ENCODE measurements around the gene SLC35A2. TPM values are rescaled to one million over a fixed set of nuclear protein-coding genes. Genes with fewer than 3 reads are reported as not detected.

Gene SLC35A2
- total RNA-seq, 2 donors from 2014 or later = 12.5 to 20.1 TPM

DNA sequence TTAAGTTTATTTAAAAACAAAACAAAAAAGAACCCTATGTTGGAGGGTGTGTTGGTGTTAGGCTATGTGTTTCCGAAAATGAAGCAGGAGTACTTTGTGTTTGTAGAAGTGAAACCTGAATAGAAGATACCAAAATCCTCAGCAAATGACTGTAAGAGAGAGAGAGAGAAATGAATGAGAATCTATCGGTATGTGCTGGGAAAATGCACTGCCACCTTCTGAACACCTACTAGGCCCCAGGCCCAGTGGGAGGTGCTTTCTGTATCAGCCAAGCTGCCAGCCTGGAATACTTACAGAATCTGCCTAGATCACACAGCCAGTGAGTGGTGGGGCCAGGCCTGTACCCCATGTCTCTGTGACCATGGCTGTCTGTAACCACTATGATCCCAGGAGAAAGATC, 22.3 kb upstream of the SLC35A2 start:
- Histone ChIP-seq H3K36me3 (replicated peaks in 1 of 2; ENCODE audit: insufficient read depth in 1 of 2, low read depth in 2 of 2) (peaks cover 0 to 4% of the 10 kb centered on the region in 2 donors), H3K4me1 (no peaks in the 10 kb centered on the region), H3K4me3 (no peak overlapping the region), H3K9me3 (no peaks in the 10 kb centered on the region), H3K27ac (no peak overlapping the region), H3K27me3 (no peaks in the 10 kb centered on the region)
- DNase-seq (no peak), ATAC-seq (no peak)
- 82 to 83% methylated on average over 2 of the region's 2 CpGs for WGBS, 2 donors
- no peak for TF ChIP-seq POLR2A (IDR thresholded peaks at IDR 0.05)
- TF ChIP-seq, protein P1, sequence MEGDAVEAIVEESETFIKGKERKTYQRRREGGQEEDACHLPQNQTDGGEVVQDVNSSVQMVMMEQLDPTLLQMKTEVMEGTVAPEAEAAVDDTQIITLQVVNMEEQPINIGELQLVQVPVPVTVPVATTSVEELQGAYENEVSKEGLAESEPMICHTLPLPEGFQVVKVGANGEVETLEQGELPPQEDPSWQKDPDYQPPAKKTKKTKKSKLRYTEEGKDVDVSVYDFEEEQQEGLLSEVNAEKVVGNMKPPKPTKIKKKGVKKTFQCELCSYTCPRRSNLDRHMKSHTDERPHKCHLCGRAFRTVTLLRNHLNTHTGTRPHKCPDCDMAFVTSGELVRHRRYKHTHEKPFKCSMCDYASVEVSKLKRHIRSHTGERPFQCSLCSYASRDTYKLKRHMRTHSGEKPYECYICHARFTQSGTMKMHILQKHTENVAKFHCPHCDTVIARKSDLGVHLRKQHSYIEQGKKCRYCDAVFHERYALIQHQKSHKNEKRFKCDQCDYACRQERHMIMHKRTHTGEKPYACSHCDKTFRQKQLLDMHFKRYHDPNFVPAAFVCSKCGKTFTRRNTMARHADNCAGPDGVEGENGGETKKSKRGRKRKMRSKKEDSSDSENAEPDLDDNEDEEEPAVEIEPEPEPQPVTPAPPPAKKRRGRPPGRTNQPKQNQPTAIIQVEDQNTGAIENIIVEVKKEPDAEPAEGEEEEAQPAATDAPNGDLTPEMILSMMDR (IDR thresholded peaks at IDR 0.05) = no peak
- intact Hi-C loops (cut with DNase I) = no loop called here

DNA sequence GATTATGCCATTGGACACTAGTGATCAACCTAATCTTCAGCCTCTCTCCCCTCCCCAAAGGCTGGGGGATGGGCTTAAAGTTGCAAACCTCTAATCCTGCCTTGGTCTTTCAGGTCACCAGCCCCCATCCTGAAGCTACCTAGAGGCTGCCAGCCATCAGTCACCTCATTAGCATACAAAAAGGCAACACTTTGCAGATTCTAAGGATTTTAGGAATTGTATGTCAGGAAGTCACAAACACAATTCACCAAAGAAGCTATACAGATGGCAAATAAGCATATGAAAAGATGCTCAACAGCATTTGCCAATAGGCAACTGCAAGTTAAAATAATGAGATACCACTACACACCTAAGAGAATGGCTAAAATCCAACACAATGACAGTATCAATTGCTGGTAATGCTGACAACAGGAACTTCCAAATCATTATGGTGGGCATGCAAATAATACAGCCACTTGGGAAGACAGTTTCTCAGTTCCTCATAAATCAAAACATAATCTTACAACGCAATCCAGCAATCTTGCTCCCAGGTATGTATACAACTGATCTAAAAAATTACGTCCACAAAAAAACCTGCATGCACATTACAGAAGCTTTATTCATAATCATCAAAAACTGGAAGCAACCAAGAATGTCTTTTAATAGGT, 16.4 kb upstream of the SLC35A2 start:
- H3K36me3 ChIP-seq (replicated peaks in 1 of 2; ENCODE audit: insufficient read depth in 1 of 2, low read depth in 2 of 2) = peaks cover 0 to 8% of the 10 kb centered on the region in 2 donors
- intact Hi-C loops (cut with DNase I) = no loop called here
- H3K9me3 ChIP-seq = no peaks in the 10 kb centered on the region
- WGBS, 2 donors = 71 to 72% methylated on average over 2 of the region's 2 CpGs
- H3K4me3 ChIP-seq = no peak overlapping the region
- TF ChIP-seq, protein P1 (IDR thresholded peaks at IDR 0.05) = no peak
- TF ChIP-seq POLR2A (IDR thresholded peaks at IDR 0.05) = no peak
- no peak overlapping the region for H3K27ac ChIP-seq
- no peaks in the 10 kb centered on the region for H3K27me3 ChIP-seq
- H3K4me1 ChIP-seq = no peaks in the 10 kb centered on the region
- DNase-seq = no peak
- no peak for ATAC-seq

DNA sequence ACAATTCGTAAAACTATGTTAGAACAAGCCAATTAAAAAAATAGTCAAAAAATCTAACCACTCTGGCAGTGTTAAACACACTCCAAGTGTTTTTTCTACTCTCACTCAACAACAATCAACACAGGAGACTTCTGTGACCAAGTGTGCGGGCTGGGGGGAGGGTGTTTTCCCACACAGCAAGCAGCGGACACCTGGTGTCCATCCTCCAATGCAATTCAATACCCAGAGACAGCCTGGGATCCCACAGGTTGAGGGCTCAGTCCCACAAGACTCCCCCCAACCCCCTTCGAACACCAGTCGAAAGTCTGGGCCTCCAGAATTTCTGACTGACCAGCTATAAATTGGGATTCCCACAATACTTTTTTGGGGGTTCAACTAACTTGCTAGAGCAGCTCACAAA, 15.7 kb upstream of the SLC35A2 start:
- DNase-seq (no peak), ATAC-seq (no peak)
- WGBS, 2 donors = 75 to 90% methylated on average over 2 to 3 of the region's 5 CpGs
- H3K9me3 ChIP-seq = no peaks in the 10 kb centered on the region
- H3K27me3 ChIP-seq = no peaks in the 10 kb centered on the region
- H3K4me1 ChIP-seq = no peaks in the 10 kb centered on the region
- H3K4me3 ChIP-seq = no peak overlapping the region
- H3K27ac ChIP-seq = no peak overlapping the region
- H3K36me3 ChIP-seq (replicated peaks in 1 of 2; ENCODE audit: insufficient read depth in 1 of 2, low read depth in 2 of 2) = peaks cover 0 to 8% of the 10 kb centered on the region in 2 donors
- TF ChIP-seq, protein P1 (IDR thresholded peaks at IDR 0.05) = no peak
- no peak for TF ChIP-seq POLR2A (IDR thresholded peaks at IDR 0.05)
- intact Hi-C loops (cut with DNase I) = no loop called here

DNA sequence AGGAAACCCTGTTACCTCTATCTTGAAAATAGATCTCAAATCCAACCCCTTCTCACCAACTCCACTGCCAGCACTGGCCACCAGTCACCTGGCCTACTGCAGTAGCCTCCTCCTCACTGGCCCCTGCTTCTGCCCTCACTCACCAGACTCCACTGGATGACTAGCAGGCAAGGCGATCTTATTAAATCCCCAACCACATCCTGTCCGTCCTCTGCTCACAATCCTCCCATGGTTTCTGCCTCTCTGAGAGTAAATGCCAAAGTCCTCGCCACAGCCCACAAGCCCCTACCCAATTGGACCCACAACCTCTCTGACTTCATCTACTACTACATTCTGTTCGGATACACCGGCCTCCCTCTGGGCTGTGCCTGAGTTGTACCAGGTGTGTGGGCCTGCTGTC, 12.8 kb upstream of the SLC35A2 start:
- Histone ChIP-seq H3K4me1 (peaks cover 8% of the 10 kb centered on the region), H3K36me3 (replicated peaks in 1 of 2; ENCODE audit: insufficient read depth in 1 of 2, low read depth in 2 of 2) (peaks cover 0 to 5% of the 10 kb centered on the region in 2 donors), H3K4me3 (no peak overlapping the region), H3K27ac (no peak overlapping the region), H3K9me3 (no peaks in the 10 kb centered on the region), H3K27me3 (no peaks in the 10 kb centered on the region)
- DNase-seq = no peak
- intact Hi-C loops (cut with DNase I) = no loop called here
- no peak for ATAC-seq
- WGBS, 2 donors = 82 to 88% methylated on average over 3 to 5 of the region's 5 CpGs
- no peak for TF ChIP-seq POLR2A (IDR thresholded peaks at IDR 0.05)
- TF ChIP-seq, protein P1 (IDR thresholded peaks at IDR 0.05) = no peak

DNA sequence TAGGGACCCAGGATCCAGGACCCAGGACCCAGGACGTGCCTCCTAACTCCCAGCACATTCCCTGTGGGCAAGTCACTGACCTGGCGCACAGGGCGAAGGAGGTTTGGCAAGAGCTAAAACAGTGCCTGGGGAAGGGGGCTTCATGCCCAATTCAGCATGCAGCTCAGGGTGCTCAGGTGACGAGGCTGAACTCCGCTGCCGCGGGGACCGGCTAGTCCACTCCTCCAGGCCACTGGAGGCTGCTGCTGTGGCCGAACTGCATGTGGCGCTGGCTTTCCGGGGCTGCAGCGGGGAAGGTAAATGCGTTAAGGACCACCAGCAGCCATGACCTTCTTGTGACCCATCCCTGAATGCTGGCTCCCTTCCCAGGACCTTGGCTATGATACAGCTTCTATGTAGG, 12.3 kb upstream of the SLC35A2 start:
- Histone ChIP-seq H3K4me1 (peaks cover 8% of the 10 kb centered on the region), H3K27ac (no peak overlapping the region), H3K27me3 (no peaks in the 10 kb centered on the region), H3K4me3 (no peak overlapping the region), H3K9me3 (no peaks in the 10 kb centered on the region), H3K36me3 (replicated peaks in 1 of 2; ENCODE audit: insufficient read depth in 1 of 2, low read depth in 2 of 2) (peaks cover 0 to 5% of the 10 kb centered on the region in 2 donors)
- ATAC-seq (no peak), DNase-seq (no peak)
- TF ChIP-seq POLR2A (IDR thresholded peaks at IDR 0.05) = no peak
- TF ChIP-seq, protein P1 (IDR thresholded peaks at IDR 0.05) = no peak
- WGBS, 2 donors = 75 to 83% methylated on average over 1 to 5 of the region's 13 CpGs
- intact Hi-C loops (cut with DNase I) = no loop called here

Data from body of pancreas (tissue), 4 donors.